Measurements from ENCODE around the gene PRLR.

PRLR gene

GRCh38 chr5:35160486-35161116, 69.7 kb downstream of the PRLR start:
- Histone ChIP-seq H3K4me3 (ENCODE audit: control insufficient read depth in 1 of 7, extremely low read depth in 1 of 7, insufficient read depth in 4 of 7, low read depth in 2 of 7, low read length in 6 of 7) (no peak overlapping the region), H3K4me1 (ENCODE audit: control extremely low read depth in 1 of 4, control insufficient read depth in 4 of 4, insufficient read depth in 4 of 4, low read length in 3 of 4) (peaks cover 0 to 4% (median 0%) of the 10 kb centered on the region in 4 experiments), H3K27me3 (replicated peaks in 2 of 5; ENCODE audit: control insufficient read depth in 4 of 5, insufficient read depth in 5 of 5, low read length in 4 of 5) (peaks cover 0 to 2% (median 0%) of the 10 kb centered on the region in 5 experiments), H3K9me3 (ENCODE audit: control extremely low read depth in 1 of 5, control insufficient read depth in 4 of 5, insufficient read depth in 2 of 5, low read depth in 1 of 5, low read length in 4 of 5) (no peaks in the 10 kb centered on the region), H3K27ac (ENCODE audit: insufficient read depth in 1 of 2, low read depth in 1 of 2, low read length in 2 of 2, poor library complexity in 1 of 2, severe bottlenecking in 2 of 2) (no peak overlapping the region), H3K36me3 (ENCODE audit: control insufficient read depth in 4 of 4, insufficient read depth in 4 of 4, low read length in 3 of 4) (no peaks in the 10 kb centered on the region)
- DNase-seq, result peak in 1 of 3 donors; percentile 5
- CTCF ChIA-PET, result no interaction called here
- POLR2A ChIA-PET, result no interaction called here
- 95% methylated on average over 3 of the region's 6 CpGs for whole genome bisulfite sequencing (ENCODE audit: insufficient coverage)

- Histone ChIP-seq H3K9me3 (ENCODE audit: control extremely low read depth in 1 of 5, control insufficient read depth in 4 of 5, insufficient read depth in 2 of 5, low read depth in 1 of 5, low read length in 4 of 5) (no peaks in the 10 kb centered on the region), H3K36me3 (ENCODE audit: control insufficient read depth in 4 of 4, insufficient read depth in 4 of 4, low read length in 3 of 4) (no peaks in the 10 kb centered on the region), H3K27me3 (replicated peaks in 2 of 5; ENCODE audit: control insufficient read depth in 4 of 5, insufficient read depth in 5 of 5, low read length in 4 of 5) (peaks cover 0 to 2% (median 0%) of the 10 kb centered on the region in 5 experiments), H3K4me3 (ENCODE audit: control insufficient read depth in 1 of 7, extremely low read depth in 1 of 7, insufficient read depth in 4 of 7, low read depth in 2 of 7, low read length in 6 of 7) (no peak overlapping the region), H3K4me1 (ENCODE audit: control extremely low read depth in 1 of 4, control insufficient read depth in 4 of 4, insufficient read depth in 4 of 4, low read length in 3 of 4) (peaks cover 0 to 4% (median 0%) of the 10 kb centered on the region in 4 experiments), H3K27ac (ENCODE audit: insufficient read depth in 1 of 2, low read depth in 1 of 2, low read length in 2 of 2, poor library complexity in 1 of 2, severe bottlenecking in 2 of 2) (no peak overlapping the region)
- WGBS (ENCODE audit: insufficient coverage), result 100% methylated on average over 1 of the region's 2 CpGs
- ChIA-PET CTCF (no interaction called here), POLR2A (no interaction called here)
- DNase-seq, result no peak
Measured at GRCh38 chr5:35159370-35159742, 70.9 kb downstream of the PRLR start.

- H3K4me3 ChIP-seq (ENCODE audit: control insufficient read depth in 1 of 7, extremely low read depth in 1 of 7, insufficient read depth in 4 of 7, low read depth in 2 of 7, low read length in 6 of 7), result no peak overlapping the region
- ChIA-PET CTCF (no interaction called here), POLR2A (no interaction called here)
- no peak overlapping the region for H3K27ac ChIP-seq (ENCODE audit: insufficient read depth in 1 of 2, low read depth in 1 of 2, low read length in 2 of 2, poor library complexity in 1 of 2, severe bottlenecking in 2 of 2)
- peaks cover 0 to 4% (median 0%) of the 10 kb centered on the region in 4 experiments for H3K4me1 ChIP-seq (ENCODE audit: control extremely low read depth in 1 of 4, control insufficient read depth in 4 of 4, insufficient read depth in 4 of 4, low read length in 3 of 4)
- DNase-seq, result no peak
- no peaks in the 10 kb centered on the region for H3K36me3 ChIP-seq (ENCODE audit: control insufficient read depth in 4 of 4, insufficient read depth in 4 of 4, low read length in 3 of 4)
- no peaks in the 10 kb centered on the region for H3K9me3 ChIP-seq (ENCODE audit: control extremely low read depth in 1 of 5, control insufficient read depth in 4 of 5, insufficient read depth in 2 of 5, low read depth in 1 of 5, low read length in 4 of 5)
- 70% methylated on average over 6 of the region's 7 CpGs for WGBS (ENCODE audit: insufficient coverage)
- peaks cover 0 to 2% (median 0%) of the 10 kb centered on the region in 5 experiments for H3K27me3 ChIP-seq (replicated peaks in 2 of 5; ENCODE audit: control insufficient read depth in 4 of 5, insufficient read depth in 5 of 5, low read length in 4 of 5)
Measured at GRCh38 chr5:35158622-35159369, 71.5 kb downstream of the PRLR start.

- Histone ChIP-seq H3K4me3 (ENCODE audit: control insufficient read depth in 1 of 7, extremely low read depth in 1 of 7, insufficient read depth in 4 of 7, low read depth in 2 of 7, low read length in 6 of 7) (no peak overlapping the region), H3K27ac (ENCODE audit: insufficient read depth in 1 of 2, low read depth in 1 of 2, low read length in 2 of 2, poor library complexity in 1 of 2, severe bottlenecking in 2 of 2) (no peak overlapping the region), H3K4me1 (ENCODE audit: control extremely low read depth in 1 of 4, control insufficient read depth in 4 of 4, insufficient read depth in 4 of 4, low read length in 3 of 4) (peaks cover 0 to 4% (median 0%) of the 10 kb centered on the region in 4 experiments), H3K27me3 (replicated peaks in 2 of 5; ENCODE audit: control insufficient read depth in 4 of 5, insufficient read depth in 5 of 5, low read length in 4 of 5) (peaks cover 0 to 2% (median 0%) of the 10 kb centered on the region in 5 experiments), H3K9me3 (ENCODE audit: control extremely low read depth in 1 of 5, control insufficient read depth in 4 of 5, insufficient read depth in 2 of 5, low read depth in 1 of 5, low read length in 4 of 5) (no peaks in the 10 kb centered on the region), H3K36me3 (ENCODE audit: control insufficient read depth in 4 of 4, insufficient read depth in 4 of 4, low read length in 3 of 4) (no peaks in the 10 kb centered on the region)
- ChIA-PET POLR2A (no interaction called here), CTCF (no interaction called here)
- DNase-seq, result no peak
- WGBS (ENCODE audit: insufficient coverage), result 79% methylated on average over 1 of the region's 3 CpGs
Measured at GRCh38 chr5:35158204-35158603, 72.1 kb downstream of the PRLR start.

GRCh38 chr5:35153375-35153932, 76.8 kb downstream of the PRLR start:
- Histone ChIP-seq H3K4me1 (ENCODE audit: control extremely low read depth in 1 of 4, control insufficient read depth in 4 of 4, insufficient read depth in 4 of 4, low read length in 3 of 4) (no peaks in the 10 kb centered on the region), H3K9me3 (ENCODE audit: control extremely low read depth in 1 of 5, control insufficient read depth in 4 of 5, insufficient read depth in 2 of 5, low read depth in 1 of 5, low read length in 4 of 5) (no peaks in the 10 kb centered on the region), H3K36me3 (ENCODE audit: control insufficient read depth in 4 of 4, insufficient read depth in 4 of 4, low read length in 3 of 4) (no peaks in the 10 kb centered on the region), H3K27me3 (replicated peaks in 2 of 5; ENCODE audit: control insufficient read depth in 4 of 5, insufficient read depth in 5 of 5, low read length in 4 of 5) (peaks cover 0 to 6% (median 0%) of the 10 kb centered on the region in 5 experiments), H3K4me3 (ENCODE audit: control insufficient read depth in 1 of 7, extremely low read depth in 1 of 7, insufficient read depth in 4 of 7, low read depth in 2 of 7, low read length in 6 of 7) (no peak overlapping the region), H3K27ac (ENCODE audit: insufficient read depth in 1 of 2, low read depth in 1 of 2, low read length in 2 of 2, poor library complexity in 1 of 2, severe bottlenecking in 2 of 2) (no peak overlapping the region)
- CTCF ChIA-PET, result no interaction called here
- no peak for DNase-seq
- WGBS (ENCODE audit: insufficient coverage), result 88% methylated on average over 1 of the region's 2 CpGs
- POLR2A ChIA-PET, result no interaction called here

GRCh38 chr5:35152733-35153132, 77.6 kb downstream of the PRLR start:
- DNase-seq, result no peak
- Histone ChIP-seq H3K36me3 (ENCODE audit: control insufficient read depth in 4 of 4, insufficient read depth in 4 of 4, low read length in 3 of 4) (no peaks in the 10 kb centered on the region), H3K27me3 (replicated peaks in 2 of 5; ENCODE audit: control insufficient read depth in 4 of 5, insufficient read depth in 5 of 5, low read length in 4 of 5) (peaks cover 0 to 3% (median 0%) of the 10 kb centered on the region in 5 experiments), H3K27ac (ENCODE audit: insufficient read depth in 1 of 2, low read depth in 1 of 2, low read length in 2 of 2, poor library complexity in 1 of 2, severe bottlenecking in 2 of 2) (no peak overlapping the region), H3K4me1 (ENCODE audit: control extremely low read depth in 1 of 4, control insufficient read depth in 4 of 4, insufficient read depth in 4 of 4, low read length in 3 of 4) (no peaks in the 10 kb centered on the region), H3K9me3 (ENCODE audit: control extremely low read depth in 1 of 5, control insufficient read depth in 4 of 5, insufficient read depth in 2 of 5, low read depth in 1 of 5, low read length in 4 of 5) (no peaks in the 10 kb centered on the region), H3K4me3 (ENCODE audit: control insufficient read depth in 1 of 7, extremely low read depth in 1 of 7, insufficient read depth in 4 of 7, low read depth in 2 of 7, low read length in 6 of 7) (no peak overlapping the region)
- CTCF ChIA-PET, result no interaction called here
- 80% methylated on average over 1 of the region's 1 CpG for WGBS (ENCODE audit: insufficient coverage)
- POLR2A ChIA-PET, result no interaction called here

Measured in common myeloid progenitor, CD34-positive (primary cell).